Astrocyte of the hippocampus (primary cell): ENCODE results near the gene ZNF20.
A peak's percentile ranks its signal among the peaks of the same experiment; 100 is the strongest.

Experiments
- DNase-seq: peaks from one replicate; pipeline ENCODE4 v3.0.0; 2011; ENCODE audit warnings: low read depth, low spot score

Gene ZNF20

GRCh38 chr19:12139885-12140544, at the start of gene ZNF20:
TSS of gene ZNF20 (minus strand) at chr19:12140350. CDS start at chr19:12140182, 168 bp downstream.
- peak; percentile 97 for DNase-seq

DNA sequence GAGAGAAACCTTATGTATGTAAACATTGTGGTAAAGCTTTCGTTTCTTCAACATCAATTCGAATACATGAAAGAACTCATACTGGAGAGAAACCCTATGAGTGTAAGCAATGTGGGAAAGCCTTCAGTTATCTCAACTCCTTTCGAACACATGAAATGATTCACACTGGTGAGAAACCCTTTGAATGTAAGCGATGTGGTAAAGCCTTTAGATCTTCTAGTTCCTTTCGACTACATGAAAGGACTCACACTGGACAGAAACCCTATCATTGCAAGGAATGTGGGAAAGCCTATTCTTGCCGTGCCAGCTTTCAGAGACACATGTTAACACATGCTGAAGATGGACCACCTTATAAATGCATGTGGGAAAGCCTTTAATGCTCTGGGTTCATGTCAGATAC, 47.5 kb upstream of the ZNF20 start:
- no peak for DNase-seq

DNA sequence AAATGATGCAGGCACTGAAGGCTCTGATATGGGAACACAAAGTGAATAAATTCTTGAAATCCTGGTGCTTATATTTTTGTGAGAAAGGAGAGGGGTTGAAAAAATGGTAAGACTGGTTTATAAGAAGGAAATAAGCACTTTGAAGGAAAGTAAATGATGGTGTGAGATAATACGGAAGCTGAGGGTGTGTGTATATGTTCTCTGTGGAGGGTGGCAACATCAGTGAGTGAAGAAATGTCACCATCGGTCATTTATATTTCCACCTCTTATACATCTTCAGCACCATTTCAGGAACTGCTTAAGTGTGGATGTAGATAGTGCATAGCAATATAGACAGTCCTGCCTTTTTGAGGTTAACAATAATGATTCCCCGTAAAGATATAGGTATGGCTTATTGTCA, 40.2 kb upstream of the ZNF20 start:
- DNase-seq = no peak

DNA sequence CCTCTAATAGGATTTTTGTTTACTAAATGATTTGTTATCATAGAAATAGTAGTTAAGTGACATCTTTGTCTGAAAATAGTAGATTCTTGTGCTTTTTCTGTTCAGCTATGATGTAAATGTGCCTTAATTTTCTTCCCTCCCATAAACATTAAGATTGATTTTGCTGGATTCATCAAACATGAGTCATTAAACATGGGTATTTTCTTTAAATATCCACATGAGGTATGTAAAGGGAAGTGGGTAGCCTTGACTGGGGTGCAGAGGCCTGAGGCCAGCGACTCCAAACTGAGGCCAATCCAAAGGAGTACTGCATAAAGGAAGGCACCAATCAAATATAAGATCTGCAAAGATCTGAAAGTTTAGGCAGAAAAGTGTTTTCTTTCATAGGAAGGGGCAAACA, 26.5 kb upstream of the ZNF20 start:
- DNase-seq = no peak

DNA sequence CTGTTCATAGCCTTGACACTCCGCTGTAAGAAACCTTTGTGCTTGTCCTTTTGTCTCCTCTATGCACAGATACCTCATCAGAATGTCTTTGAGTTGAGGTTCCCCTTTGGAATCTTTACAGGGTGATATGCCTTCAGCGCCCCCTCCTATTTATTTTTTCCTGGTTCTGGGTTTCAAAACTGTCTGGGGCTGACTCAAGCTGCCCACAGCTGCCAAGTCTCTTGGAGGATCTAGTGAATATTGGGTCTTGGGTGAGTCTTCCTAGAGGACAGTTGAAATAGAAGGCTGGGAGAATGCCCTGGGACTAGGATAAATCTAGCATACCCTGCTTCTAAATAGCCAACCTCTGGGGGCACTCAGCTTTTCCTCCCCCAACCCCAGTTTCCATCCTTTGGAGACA, 23.7 kb upstream of the ZNF20 start:
- DNase-seq = peak; percentile 42

- DNase-seq = peak; percentile 98
Measured at GRCh38 chr19:12162882-12163806, 23.0 kb upstream of the ZNF20 start, which contains the start of gene ZNF136. TSS of gene ZNF136 (plus strand) at chr19:12163096. CDS start at chr19:12163204, 108 bp downstream.

GRCh38 chr19:12162513-12162881, 22.3 kb upstream of the ZNF20 start:
- no peak for DNase-seq

DNA sequence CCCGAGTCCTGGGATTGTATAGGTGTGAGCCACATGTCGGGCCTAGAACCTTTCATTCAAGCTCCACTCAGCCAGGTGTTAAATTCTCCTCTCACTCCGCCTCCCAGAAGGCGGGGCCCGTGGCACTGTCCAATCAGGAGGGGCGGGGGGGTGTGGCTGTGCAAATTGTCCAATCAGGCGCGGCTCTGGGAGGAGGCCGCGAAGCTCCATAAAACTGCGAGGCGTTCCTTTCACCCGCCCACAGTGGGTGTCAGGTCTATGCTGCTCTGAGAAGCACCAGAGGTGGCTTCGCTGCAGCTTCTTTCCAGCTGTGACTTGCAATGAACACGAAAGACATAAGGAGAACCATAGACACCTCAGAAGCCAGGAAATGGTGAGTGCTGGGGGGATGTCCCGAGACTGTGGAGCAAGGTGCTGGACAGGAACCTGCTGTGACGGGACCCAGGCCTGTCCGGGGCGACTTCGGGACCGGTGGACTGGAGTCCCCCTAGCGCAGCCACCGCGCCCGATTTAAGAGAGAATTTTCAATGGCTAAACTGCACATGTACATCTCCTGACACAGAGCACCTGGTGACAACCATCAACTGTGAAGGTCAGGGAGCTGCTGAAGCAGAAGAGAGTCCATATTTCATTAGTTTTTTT, 19.7 kb upstream of the ZNF20 start:
- no peak for DNase-seq

DNA sequence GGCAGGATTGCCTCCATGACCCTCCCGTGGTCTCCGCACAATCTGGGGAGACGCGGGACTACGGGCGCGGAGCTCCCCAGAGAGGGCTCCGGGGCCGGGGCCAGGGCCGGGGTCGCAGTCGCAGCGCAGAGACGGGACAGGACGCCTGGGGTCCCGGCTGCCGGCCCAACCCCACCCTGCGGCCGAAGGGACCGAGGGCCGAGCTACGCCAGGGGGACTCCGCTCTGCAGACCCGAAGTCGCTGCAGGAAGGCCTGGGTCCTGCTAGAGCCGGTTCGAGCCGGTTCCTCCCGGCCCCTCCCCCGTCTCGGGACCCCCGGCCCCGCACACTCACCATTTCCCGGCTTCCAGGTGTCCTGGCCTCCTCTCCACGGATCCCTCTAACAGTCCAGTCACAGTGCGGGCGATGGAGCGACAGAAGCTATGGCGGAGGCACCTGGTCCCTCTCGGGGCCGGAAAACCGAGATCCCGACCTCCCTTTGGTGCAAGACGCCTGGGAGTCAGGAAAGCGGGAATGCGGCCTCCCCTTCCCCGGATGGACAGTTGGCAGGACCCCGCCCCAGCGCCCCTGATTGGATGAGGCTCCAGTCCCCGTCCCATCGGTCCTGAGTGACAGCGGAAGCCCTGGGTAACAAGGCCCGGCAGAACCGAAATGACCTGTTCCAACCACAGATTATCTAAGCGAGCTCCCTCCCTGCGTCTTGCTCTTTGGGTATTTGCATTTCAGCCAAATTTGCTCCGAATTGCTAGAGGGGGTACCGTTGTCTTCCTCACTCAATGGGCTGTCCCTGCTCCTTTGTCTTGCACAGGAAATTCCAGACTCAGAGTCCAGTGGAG, 16.3 kb upstream of the ZNF20 start, which contains the start of gene ZNF625:
ZNF625 (minus strand) TSS at position 512 of the 836 bp plus-strand sequence; CDS start at position 336, 176 bp downstream.
- peak; percentile 96 for DNase-seq

GRCh38 chr19:12155324-12155860, 15.2 kb upstream of the ZNF20 start:
- DNase-seq = peak; percentile 11

DNA sequence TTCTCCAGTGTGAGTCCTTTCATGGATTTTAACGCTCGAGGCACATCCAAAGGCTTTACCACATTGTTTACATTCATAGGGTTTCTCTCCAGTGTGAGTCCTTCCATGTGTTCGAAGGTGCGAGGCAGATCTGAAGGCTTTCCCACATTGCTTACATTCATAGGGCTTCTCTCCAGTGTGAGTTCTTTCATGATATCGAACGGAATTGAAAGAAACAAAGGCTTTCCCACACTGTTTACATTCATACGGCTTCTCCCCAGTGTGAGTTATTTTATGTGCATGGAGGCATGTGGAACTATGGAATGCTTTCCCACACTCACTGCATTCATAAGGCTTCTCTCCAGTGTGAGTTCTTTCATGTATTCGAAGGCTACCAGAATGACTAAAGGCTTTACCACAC, 5.2 kb upstream of the ZNF20 start:
- no peak for DNase-seq

- DNase-seq = no peak
Measured at GRCh38 chr19:12141405-12141736, 1.2 kb upstream of the ZNF20 start.

DNA sequence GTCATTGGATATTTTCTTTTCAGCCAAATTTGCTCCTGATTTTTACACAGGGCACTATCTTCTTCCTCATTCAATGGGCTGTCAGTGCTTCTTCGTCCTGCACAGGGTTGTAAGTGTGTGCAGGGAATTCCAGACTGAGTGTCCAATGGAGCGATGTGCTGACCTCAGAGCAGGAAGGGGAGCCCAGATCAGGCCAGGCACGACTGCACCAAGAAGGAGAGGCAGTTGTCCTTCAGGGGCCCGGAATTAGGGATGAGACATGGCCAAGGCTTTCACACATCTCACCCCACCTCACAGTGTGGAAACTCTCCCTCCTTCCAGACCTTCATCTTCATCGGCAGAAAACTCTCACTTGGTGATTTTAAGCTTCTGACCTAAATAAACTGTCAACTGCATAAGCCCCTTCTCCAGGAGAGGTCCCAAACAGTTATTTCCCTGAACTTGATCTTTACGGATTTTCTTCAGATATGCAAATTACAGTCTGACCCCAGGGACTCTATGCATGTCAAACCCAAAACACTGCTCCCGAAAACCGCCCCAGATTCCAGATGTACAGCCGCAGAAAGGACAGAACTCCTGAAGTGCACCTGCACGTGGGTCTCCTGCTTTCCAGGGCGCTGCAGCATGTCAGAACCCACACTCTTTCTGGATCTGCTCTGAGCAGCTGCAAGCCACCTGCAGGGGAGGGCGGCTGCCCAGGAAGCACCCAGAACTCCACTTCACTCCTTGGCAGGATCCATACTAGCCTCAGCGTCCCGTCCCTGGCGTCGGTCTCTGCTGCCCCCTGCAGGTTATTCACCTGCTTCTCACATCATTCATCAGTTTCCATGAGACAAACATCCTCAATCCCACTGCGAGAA, 625 bp upstream of the ZNF20 start:
- peak; percentile 90 for DNase-seq

DNA sequence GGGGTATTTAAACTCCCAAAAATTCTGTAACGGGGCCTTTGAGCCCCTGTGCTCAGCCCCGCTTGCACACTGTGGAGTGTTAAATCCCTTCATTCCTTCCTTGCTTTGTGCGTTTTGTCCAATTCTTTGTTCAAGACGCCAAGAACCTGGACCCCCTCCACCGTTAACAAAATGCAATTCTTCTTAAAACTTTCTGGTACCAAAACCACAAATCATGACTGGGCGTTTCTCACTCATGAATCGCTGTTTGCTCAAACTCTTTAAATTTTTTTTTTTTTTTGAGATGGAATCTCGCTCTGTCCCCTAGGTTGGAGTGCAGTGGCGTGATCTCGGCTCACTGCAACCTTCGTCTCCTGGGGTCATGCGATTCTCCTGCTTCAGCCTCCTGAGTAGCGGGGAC, 881 bp downstream of the ZNF20 start:
- peak; percentile 38 for DNase-seq

DNA sequence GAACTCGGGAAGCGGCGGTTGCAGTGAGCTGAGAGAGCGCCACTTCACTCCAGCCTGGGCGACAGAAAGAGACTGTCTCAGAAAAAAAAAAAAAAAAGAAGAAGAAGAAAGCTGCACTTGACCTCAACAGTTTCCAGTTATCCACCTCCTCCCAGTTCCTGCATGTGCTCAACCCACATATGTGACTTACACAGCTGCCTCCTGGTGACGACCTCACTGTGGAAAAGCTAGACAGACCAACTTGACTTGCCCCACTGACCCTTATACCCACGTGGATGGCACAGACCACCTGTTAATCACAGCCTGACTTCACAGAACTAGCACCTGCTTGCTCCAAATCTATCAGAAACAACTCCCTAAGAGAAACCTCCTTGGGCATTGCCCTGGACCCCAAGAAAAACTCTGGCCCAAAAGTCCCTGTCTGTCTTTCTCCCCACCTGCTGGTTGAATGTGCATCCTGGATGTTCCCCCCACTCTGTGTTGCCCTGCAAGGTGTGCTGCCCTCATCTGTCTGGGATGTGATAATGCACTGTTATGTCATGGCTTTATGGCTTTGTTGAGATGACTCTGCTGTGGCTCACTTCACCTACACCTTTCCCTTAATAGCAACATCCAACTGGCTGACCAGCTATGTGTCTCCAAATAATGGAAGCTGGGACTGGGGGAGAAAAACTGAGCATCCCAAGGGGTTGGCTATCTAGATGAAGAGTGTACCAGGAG, 2.8 kb downstream of the ZNF20 start:
- DNase-seq = no peak

- no peak for DNase-seq
Measured at GRCh38 chr19:12133069-12133468, 7.1 kb downstream of the ZNF20 start.

GRCh38 chr19:12126707-12127106, 13.4 kb downstream of the ZNF20 start:
- DNase-seq = no peak

GRCh38 chr19:12117201-12117970, 22.8 kb downstream of the ZNF20 start:
- DNase-seq = no peak

- no peak for DNase-seq
Measured at GRCh38 chr19:12113121-12113520, 27.0 kb downstream of the ZNF20 start.
